ENCODE data around the gene KIF1A.

KIF1A gene

DNA sequence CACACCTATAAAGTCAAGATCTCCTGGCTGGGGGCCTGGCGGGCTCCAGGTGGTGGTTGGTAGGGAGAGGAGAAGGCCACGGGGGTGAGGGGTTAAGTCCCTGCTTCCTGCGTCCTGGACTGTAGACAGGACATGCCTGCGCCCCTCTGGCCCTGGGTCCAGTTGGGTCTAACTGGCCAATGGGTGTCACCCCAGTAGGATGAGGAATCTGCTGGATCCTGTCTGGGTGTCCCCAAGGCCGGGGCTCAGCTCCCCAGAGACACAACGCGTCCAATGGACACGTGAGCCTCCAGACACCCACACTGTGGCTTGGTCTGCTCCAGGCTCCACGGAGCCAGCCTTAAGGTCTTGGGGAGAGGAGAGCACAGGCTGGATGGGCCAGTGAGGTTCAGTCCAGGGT lies 108.7 kb downstream of the KIF1A start:
- TF ChIP-seq POLR2AphosphoS5 (IDR thresholded peaks at IDR 0.05; ENCODE audit: low read depth, low read length), result no peak
- TF ChIP-seq FOXP2 (optimal IDR thresholded peaks at IDR 0.05; ENCODE audit: borderline replicate concordance, extremely low read depth, extremely low read length, insufficient read depth), result no peak
- TF ChIP-seq, protein P1, sequence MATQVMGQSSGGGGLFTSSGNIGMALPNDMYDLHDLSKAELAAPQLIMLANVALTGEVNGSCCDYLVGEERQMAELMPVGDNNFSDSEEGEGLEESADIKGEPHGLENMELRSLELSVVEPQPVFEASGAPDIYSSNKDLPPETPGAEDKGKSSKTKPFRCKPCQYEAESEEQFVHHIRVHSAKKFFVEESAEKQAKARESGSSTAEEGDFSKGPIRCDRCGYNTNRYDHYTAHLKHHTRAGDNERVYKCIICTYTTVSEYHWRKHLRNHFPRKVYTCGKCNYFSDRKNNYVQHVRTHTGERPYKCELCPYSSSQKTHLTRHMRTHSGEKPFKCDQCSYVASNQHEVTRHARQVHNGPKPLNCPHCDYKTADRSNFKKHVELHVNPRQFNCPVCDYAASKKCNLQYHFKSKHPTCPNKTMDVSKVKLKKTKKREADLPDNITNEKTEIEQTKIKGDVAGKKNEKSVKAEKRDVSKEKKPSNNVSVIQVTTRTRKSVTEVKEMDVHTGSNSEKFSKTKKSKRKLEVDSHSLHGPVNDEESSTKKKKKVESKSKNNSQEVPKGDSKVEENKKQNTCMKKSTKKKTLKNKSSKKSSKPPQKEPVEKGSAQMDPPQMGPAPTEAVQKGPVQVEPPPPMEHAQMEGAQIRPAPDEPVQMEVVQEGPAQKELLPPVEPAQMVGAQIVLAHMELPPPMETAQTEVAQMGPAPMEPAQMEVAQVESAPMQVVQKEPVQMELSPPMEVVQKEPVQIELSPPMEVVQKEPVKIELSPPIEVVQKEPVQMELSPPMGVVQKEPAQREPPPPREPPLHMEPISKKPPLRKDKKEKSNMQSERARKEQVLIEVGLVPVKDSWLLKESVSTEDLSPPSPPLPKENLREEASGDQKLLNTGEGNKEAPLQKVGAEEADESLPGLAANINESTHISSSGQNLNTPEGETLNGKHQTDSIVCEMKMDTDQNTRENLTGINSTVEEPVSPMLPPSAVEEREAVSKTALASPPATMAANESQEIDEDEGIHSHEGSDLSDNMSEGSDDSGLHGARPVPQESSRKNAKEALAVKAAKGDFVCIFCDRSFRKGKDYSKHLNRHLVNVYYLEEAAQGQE (IDR thresholded peaks at IDR 0.05; ENCODE audit: insufficient read depth in 1 of 2, low read depth in 2 of 2, low read length in 2 of 2), result no peak
- TF ChIP-seq SIN3A (IDR thresholded peaks at IDR 0.05; ENCODE audit: borderline replicate concordance, insufficient read depth, low read length), result no peak
- TF ChIP-seq TAF1 (IDR thresholded peaks at IDR 0.05; ENCODE audit: borderline replicate concordance, insufficient read depth, low read length), result no peak

DNA sequence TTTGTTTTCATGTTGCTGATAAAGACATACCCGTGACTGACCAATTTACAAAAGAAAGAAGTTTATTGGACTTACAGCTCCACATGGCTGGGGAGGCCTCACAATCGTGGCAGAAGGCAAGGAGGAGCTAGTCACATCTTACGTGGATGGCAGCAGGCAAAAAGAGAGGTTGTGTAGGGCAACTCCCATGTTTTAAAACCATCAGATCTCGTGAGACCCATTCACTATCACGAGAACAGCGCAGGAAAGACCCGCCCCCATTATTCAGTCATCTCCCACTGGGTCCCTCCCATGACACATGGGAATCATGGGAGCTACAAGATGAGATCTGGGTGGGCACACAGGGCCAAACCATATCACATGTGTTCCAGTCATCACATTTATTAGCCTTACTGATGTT lies 111.6 kb downstream of the KIF1A start:
- TF ChIP-seq POLR2AphosphoS5 (IDR thresholded peaks at IDR 0.05; ENCODE audit: low read depth, low read length), result no peak
- TF ChIP-seq FOXP2 (optimal IDR thresholded peaks at IDR 0.05; ENCODE audit: borderline replicate concordance, extremely low read depth, extremely low read length, insufficient read depth), result no peak

DNA sequence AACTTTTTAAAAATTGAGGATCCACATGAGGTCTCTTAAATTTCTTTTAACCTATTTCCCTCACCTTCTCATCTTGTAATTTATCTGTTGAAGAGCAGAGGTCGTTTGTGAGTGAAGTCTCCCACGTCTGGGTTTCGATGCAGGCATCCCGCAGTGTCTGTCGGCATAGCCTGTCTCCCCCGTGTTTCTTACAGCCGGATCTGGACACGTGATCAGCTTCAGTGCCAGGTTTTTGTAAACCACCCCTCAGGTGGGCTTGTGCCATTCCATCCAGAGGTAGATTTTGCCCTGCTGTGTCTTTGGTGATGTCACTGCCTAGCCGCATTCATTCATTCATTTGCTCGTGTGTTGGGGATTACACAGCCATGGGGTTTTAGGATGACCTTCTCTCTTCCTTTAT lies 112.2 kb downstream of the KIF1A start:
- TF ChIP-seq TAF1 (IDR thresholded peaks at IDR 0.05; ENCODE audit: borderline replicate concordance, insufficient read depth, low read length), result no peak
- TF ChIP-seq SIN3A (IDR thresholded peaks at IDR 0.05; ENCODE audit: borderline replicate concordance, insufficient read depth, low read length), result no peak
- TF ChIP-seq POLR2AphosphoS5 (IDR thresholded peaks at IDR 0.05; ENCODE audit: low read depth, low read length), result no peak
- TF ChIP-seq, protein P1 (IDR thresholded peaks at IDR 0.05; ENCODE audit: insufficient read depth in 1 of 2, low read depth in 2 of 2, low read length in 2 of 2), result no peak
- TF ChIP-seq FOXP2 (optimal IDR thresholded peaks at IDR 0.05; ENCODE audit: borderline replicate concordance, extremely low read depth, extremely low read length, insufficient read depth), result no peak

DNA sequence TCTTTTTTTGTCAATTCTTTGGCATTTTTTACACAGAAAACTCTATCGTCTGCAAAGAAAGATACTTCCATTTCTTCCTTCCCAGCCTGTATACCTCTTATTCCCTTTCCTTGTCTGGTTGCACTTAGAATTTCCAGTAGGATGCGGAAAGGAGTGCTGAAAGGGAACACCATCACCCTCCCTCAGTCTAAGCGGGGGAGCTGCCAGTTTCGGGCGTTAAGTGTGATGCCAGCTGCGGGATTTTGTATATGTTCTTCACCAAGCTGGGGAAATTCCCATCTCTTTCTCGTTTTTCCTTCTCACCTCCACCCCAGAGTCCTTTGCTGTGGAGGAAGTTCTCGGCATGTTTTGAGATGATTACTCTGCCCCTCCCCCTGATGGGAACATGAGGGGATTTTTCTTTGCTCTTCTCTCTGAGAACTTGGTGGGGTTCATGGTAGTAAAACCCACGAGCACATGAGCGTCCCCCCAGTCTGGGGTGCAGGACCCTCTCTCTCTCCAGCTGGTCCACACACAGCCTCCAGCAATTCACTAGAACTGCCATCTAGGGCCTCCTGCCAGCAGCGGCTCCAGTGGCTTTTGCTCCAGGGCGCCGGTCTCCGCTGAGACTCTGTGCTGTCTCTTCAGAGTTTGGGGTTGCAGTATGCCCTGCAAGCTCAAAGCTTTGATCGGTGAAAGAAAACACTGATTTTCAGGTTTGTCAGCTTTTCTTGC lies 112.8 kb downstream of the KIF1A start:
- no peak for TF ChIP-seq POLR2AphosphoS5 (IDR thresholded peaks at IDR 0.05; ENCODE audit: low read depth, low read length)
- no peak for TF ChIP-seq FOXP2 (optimal IDR thresholded peaks at IDR 0.05; ENCODE audit: borderline replicate concordance, extremely low read depth, extremely low read length, insufficient read depth)
- TF ChIP-seq, protein P1 (IDR thresholded peaks at IDR 0.05; ENCODE audit: insufficient read depth in 1 of 2, low read depth in 2 of 2, low read length in 2 of 2), result no peak
- TF ChIP-seq TAF1 (IDR thresholded peaks at IDR 0.05; ENCODE audit: borderline replicate concordance, insufficient read depth, low read length), result no peak
- TF ChIP-seq SIN3A (IDR thresholded peaks at IDR 0.05; ENCODE audit: borderline replicate concordance, insufficient read depth, low read length), result no peak

DNA sequence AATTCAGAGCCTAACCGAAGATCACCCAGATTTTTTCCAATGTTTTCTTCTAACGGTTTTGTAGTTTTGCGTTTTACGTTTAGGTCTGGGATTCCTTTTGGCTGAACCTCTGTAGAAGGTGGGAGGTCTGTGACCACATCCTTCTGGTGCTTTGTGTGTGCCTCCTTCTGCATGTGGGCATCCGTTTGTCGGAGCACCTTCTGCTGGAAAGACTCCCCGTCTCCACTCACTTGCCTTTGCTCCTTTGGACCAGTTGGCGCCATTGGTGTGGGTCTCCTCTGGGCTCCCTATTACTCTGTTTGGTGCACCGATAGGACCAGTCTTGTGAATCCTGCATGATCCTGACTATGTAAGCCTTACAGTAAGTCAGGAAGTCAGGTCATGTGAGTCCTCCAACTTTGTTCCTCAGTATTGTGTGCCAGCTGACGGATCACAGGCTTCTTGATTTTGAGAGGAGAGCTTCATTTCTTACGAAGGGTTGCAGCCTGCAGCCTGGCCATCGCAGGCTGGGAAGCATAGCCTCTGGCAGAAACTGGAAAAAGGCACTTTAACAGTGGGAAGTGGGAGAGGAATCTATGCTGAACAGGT lies 114.7 kb downstream of the KIF1A start:
- TF ChIP-seq FOXP2 (optimal IDR thresholded peaks at IDR 0.05; ENCODE audit: borderline replicate concordance, extremely low read depth, extremely low read length, insufficient read depth) (no peak), TAF1 (IDR thresholded peaks at IDR 0.05; ENCODE audit: borderline replicate concordance, insufficient read depth, low read length) (no peak), SIN3A (IDR thresholded peaks at IDR 0.05; ENCODE audit: borderline replicate concordance, insufficient read depth, low read length) (no peak), POLR2AphosphoS5 (IDR thresholded peaks at IDR 0.05; ENCODE audit: low read depth, low read length) (no peak)
- TF ChIP-seq, protein P1 (IDR thresholded peaks at IDR 0.05; ENCODE audit: insufficient read depth in 1 of 2, low read depth in 2 of 2, low read length in 2 of 2), result no peak
